CD4-positive, alpha-beta memory T cell (primary cell): ENCODE data around the gene GUCD1. TPM values are rescaled to one million over a fixed set of nuclear protein-coding genes. Genes with fewer than 3 reads are reported as not detected.

Experiments used
- CTCF ChIA-PET: fragments of 350-600 bp; sonication (Branson Sonifier 250); formaldehyde crosslinking; loops from one replicate; lab custom pipeline; 2021; ENCODE audit warnings: inconsistent platforms; ENCODE audit not compliant: partially characterized antibody; lab: Charles Lee
- POLR2A ChIA-PET: fragments of 350-600 bp; sonication (Branson Sonifier 250); formaldehyde crosslinking; loops from one replicate; lab custom pipeline; 2021; ENCODE audit not compliant: partially characterized antibody; lab: Charles Lee
- DNase-seq, 5 donors: peaks; one replicate each; pipeline versions ENCODE4 v3.0.0 to v3.0.0-alpha.2; 2020 to 2022; ENCODE audit warnings: mixed read lengths in 1 of 5
- H3K27ac ChIP-seq: one replicate; pipeline ENCODE4 v1.7.0; 2013; ENCODE audit warnings: low read depth, low read length
- H3K27me3 ChIP-seq: 2 replicates; pipeline ENCODE4 v1.7.0; 2013; ENCODE audit warnings: mild to moderate bottlenecking, low read length, moderate library complexity; ENCODE audit not compliant: insufficient read depth
- H3K36me3 ChIP-seq: 2 replicates; pipeline ENCODE4 v1.7.0; 2013; ENCODE audit warnings: mild to moderate bottlenecking, low read length, moderate library complexity; ENCODE audit not compliant: insufficient read depth
- H3K4me1 ChIP-seq: 2 replicates; pipeline ENCODE4 v1.7.0; 2013; ENCODE audit warnings: mild to moderate bottlenecking, low read length, moderate library complexity; ENCODE audit not compliant: insufficient read depth
- H3K4me3 ChIP-seq, 2 donors: one replicate each; pipeline ENCODE4 v1.7.0; 2013; ENCODE audit warnings: low read length in 2 of 2, mild to moderate bottlenecking in 1 of 2
- H3K9me3 ChIP-seq, 2 donors: one replicate each; pipeline ENCODE4 v1.7.0; 2013; ENCODE audit warnings: low read length in 2 of 2, control low read depth in 1 of 2; ENCODE audit not compliant: control insufficient read depth in 1 of 2
- H3K27ac Mint-ChIP-seq, 7 donors: one replicate each; pipeline ENCODE4 v1.8.0; 2020 to 2021; ENCODE audit warnings: mixed read lengths in 7 of 7, mild to moderate bottlenecking in 6 of 7, inconsistent platforms in 3 of 7, moderate library complexity in 3 of 7
- H3K27me3 Mint-ChIP-seq, 2 donors: one replicate each; pipeline ENCODE4 v1.8.0; 2020 to 2021; ENCODE audit warnings: mixed read lengths in 2 of 2
- H3K36me3 Mint-ChIP-seq, 2 donors: one replicate each; pipeline ENCODE4 v1.8.0; 2020 to 2021; ENCODE audit warnings: mixed read lengths in 2 of 2, inconsistent platforms in 1 of 2, mild to moderate bottlenecking in 1 of 2
- H3K4me1 Mint-ChIP-seq, 4 donors: one replicate each; pipeline ENCODE4 v1.8.0; 2020 to 2021; ENCODE audit warnings: mixed read lengths in 4 of 4, mild to moderate bottlenecking in 1 of 4
- H3K4me3 Mint-ChIP-seq, 8 donors: one replicate each; pipeline ENCODE4 v1.8.0; 2020 to 2021; ENCODE audit warnings: mixed read lengths in 8 of 8, mild to moderate bottlenecking in 7 of 8, moderate library complexity in 6 of 8, inconsistent platforms in 3 of 8
- H3K9me3 Mint-ChIP-seq, 8 donors: one replicate each; pipeline ENCODE4 v1.8.0; 2020 to 2021; ENCODE audit warnings: mixed read lengths in 8 of 8, mild to moderate bottlenecking in 5 of 8, inconsistent platforms in 3 of 8, moderate library complexity in 1 of 8
- intact Hi-C: fragments of 100-400 bp; cut with micrococcal nuclease; formaldehyde crosslinking; loops from one replicate; pipeline ENCODE4 v1.15.1; 2023
- polyA plus RNA-seq, 2 donors: library from polyadenylated mRNA; unstranded; fragments of 300-500 nt; fragmentation: Illumina TruSeq; gene quantifications; one replicate each; pipeline ENCODE4 v1.2.3, GENCODE V29; 2021
- total RNA-seq, 2 experiments: library from RNA; stranded (reverse); gene quantifications; one replicate each; pipeline ENCODE4 v1.2.3, GENCODE V29; 2021

Gene GUCD1
- total and polyA plus RNA-seq, 4 experiments from 2014 or later = 44.2 to 65.5 (median 56.1) TPM

- CTCF ChIA-PET = interaction anchor here (1.0 to 2.2 kb wide), 8 partner anchors 10 to 371 kb away, joined by 3 to 8 read pairs (median 4); partner anchors contain the start of gene ADORA2A
- no peak overlapping the region for H3K4me3 Mint-ChIP-seq
- POLR2A ChIA-PET = interaction anchor here (1.3 kb wide), 1 partner anchor 97 kb away, joined by 3 read pairs; the partner anchor contains the start of gene ADORA2A
- Histone ChIP-seq H3K9me3 (no peaks in the 10 kb centered on the region), H3K36me3 (no peaks in the 10 kb centered on the region), H3K27me3 (no peaks in the 10 kb centered on the region), H3K4me3 (no peak overlapping the region), H3K27ac (no peak overlapping the region), H3K4me1 (peaks cover 7% of the 10 kb centered on the region)
- H3K9me3 Mint-ChIP-seq = no peaks in the 10 kb centered on the region
- peak overlapping the region in 1 of 7 donors; percentile 65 for H3K27ac Mint-ChIP-seq
- no peaks in the 10 kb centered on the region for H3K27me3 Mint-ChIP-seq
- peaks cover 8 to 12% (median 10%) of the 10 kb centered on the region in 4 donors for H3K4me1 Mint-ChIP-seq
- peak; percentile 68 to 79 (median 70) for DNase-seq
- H3K36me3 Mint-ChIP-seq = no peaks in the 10 kb centered on the region
- intact Hi-C loops = loop anchor here (1.0 to 10.0 kb wide), 3 partner anchors 104 to 541 kb away; partner anchors contain the start of gene GSTT2
Measured at GRCh38 chr22:24525416-24526037, 29.4 kb downstream of the GUCD1 start.

- H3K4me1 ChIP-seq = peaks cover 7% of the 10 kb centered on the region
- intact Hi-C loops = loop anchor here (10.0 kb wide), 1 partner anchor 539 kb away; the partner anchor contains the start of gene GSTT2
- no peaks in the 10 kb centered on the region for H3K36me3 ChIP-seq
- no peaks in the 10 kb centered on the region for H3K27me3 Mint-ChIP-seq
- no peaks in the 10 kb centered on the region for H3K27me3 ChIP-seq
- H3K4me3 ChIP-seq = no peak overlapping the region
- H3K9me3 ChIP-seq = no peaks in the 10 kb centered on the region
- DNase-seq = no peak
- no peaks in the 10 kb centered on the region for H3K9me3 Mint-ChIP-seq
- H3K27ac ChIP-seq = no peak overlapping the region
- ChIA-PET CTCF (interaction anchor here (1.1 to 3.5 kb wide), 3 partner anchors 89 to 101 kb away, joined by 3 to 38 read pairs (median 14); partner anchors contain the start of gene ADORA2A), POLR2A (no interaction called here)
- H3K4me3 Mint-ChIP-seq = no peak overlapping the region
- H3K4me1 Mint-ChIP-seq = peaks cover 8 to 12% (median 10%) of the 10 kb centered on the region in 4 donors
- no peaks in the 10 kb centered on the region for H3K36me3 Mint-ChIP-seq
- no peak overlapping the region for H3K27ac Mint-ChIP-seq
Measured at GRCh38 chr22:24523873-24524272, 31.1 kb downstream of the GUCD1 start.

GRCh38 chr22:24521791-24522245 lies 33.1 kb downstream of the GUCD1 start:
- Histone ChIP-seq H3K9me3 (no peaks in the 10 kb centered on the region), H3K27ac (no peak overlapping the region), H3K4me3 (no peak overlapping the region), H3K4me1 (peaks cover 7% of the 10 kb centered on the region), H3K27me3 (no peaks in the 10 kb centered on the region), H3K36me3 (no peaks in the 10 kb centered on the region)
- intact Hi-C loops = loop anchor here (10.0 kb wide), 1 partner anchor 537 kb away; the partner anchor contains the start of gene GSTT2
- no peak overlapping the region for H3K4me3 Mint-ChIP-seq
- ChIA-PET POLR2A (interaction anchor here (0.5 to 0.9 kb wide), 3 partner anchors 94 to 190 kb away, joined by 3 to 5 read pairs (median 3); partner anchors contain the start of gene ADORA2A), CTCF (interaction anchor here (1.0 to 3.5 kb wide), 11 partner anchors 8 to 237 kb away, joined by 3 to 38 read pairs (median 4); partner anchors contain the start of gene ADORA2A)
- peak overlapping the region in 2 of 7 donors; percentile 29 to 39 for H3K27ac Mint-ChIP-seq
- no peaks in the 10 kb centered on the region for H3K36me3 Mint-ChIP-seq
- DNase-seq = peak in 3 of 5 donors; percentile 20 to 21 (median 21)
- H3K9me3 Mint-ChIP-seq = no peaks in the 10 kb centered on the region
- no peaks in the 10 kb centered on the region for H3K27me3 Mint-ChIP-seq
- H3K4me1 Mint-ChIP-seq = peaks cover 8 to 12% (median 10%) of the 10 kb centered on the region in 4 donors

- no peaks in the 10 kb centered on the region for H3K27me3 Mint-ChIP-seq
- intact Hi-C loops = no loop called here
- no peaks in the 10 kb centered on the region for H3K4me1 ChIP-seq
- peaks cover 3 to 6% (median 4%) of the 10 kb centered on the region in 4 donors for H3K4me1 Mint-ChIP-seq
- H3K27ac Mint-ChIP-seq = no peak overlapping the region
- H3K4me3 Mint-ChIP-seq = no peak overlapping the region
- POLR2A ChIA-PET = no interaction called here
- no peaks in the 10 kb centered on the region for H3K36me3 ChIP-seq
- H3K9me3 ChIP-seq = no peaks in the 10 kb centered on the region
- no peak overlapping the region for H3K4me3 ChIP-seq
- CTCF ChIA-PET = interaction anchor here (0.8 kb wide), 1 partner anchor 8 kb away, joined by 3 read pairs; no protein-coding TSS in a partner anchor
- H3K27ac ChIP-seq = no peak overlapping the region
- no peaks in the 10 kb centered on the region for H3K36me3 Mint-ChIP-seq
- H3K27me3 ChIP-seq = no peaks in the 10 kb centered on the region
- no peak for DNase-seq
- no peaks in the 10 kb centered on the region for H3K9me3 Mint-ChIP-seq
Measured at GRCh38 chr22:24519496-24519895, 35.4 kb downstream of the GUCD1 start.

GRCh38 chr22:24518771-24519485 lies 36.0 kb downstream of the GUCD1 start:
- no peak overlapping the region for H3K4me3 ChIP-seq
- H3K27ac ChIP-seq = no peak overlapping the region
- peak overlapping the region in 1 of 7 donors; percentile 6 for H3K27ac Mint-ChIP-seq
- DNase-seq = no peak
- POLR2A ChIA-PET = interaction anchor here (1.6 kb wide), 1 partner anchor 97 kb away, joined by 3 read pairs; no protein-coding TSS in a partner anchor
- intact Hi-C loops = no loop called here
- H3K36me3 Mint-ChIP-seq = no peaks in the 10 kb centered on the region
- H3K27me3 ChIP-seq = no peaks in the 10 kb centered on the region
- H3K36me3 ChIP-seq = no peaks in the 10 kb centered on the region
- peaks cover 3 to 6% (median 4%) of the 10 kb centered on the region in 4 donors for H3K4me1 Mint-ChIP-seq
- H3K9me3 ChIP-seq = no peaks in the 10 kb centered on the region
- H3K4me3 Mint-ChIP-seq = no peak overlapping the region
- H3K27me3 Mint-ChIP-seq = no peaks in the 10 kb centered on the region
- CTCF ChIA-PET = interaction anchor here (0.8 kb wide), 1 partner anchor 9 kb away, joined by 3 read pairs; no protein-coding TSS in a partner anchor
- no peaks in the 10 kb centered on the region for H3K4me1 ChIP-seq
- H3K9me3 Mint-ChIP-seq = no peaks in the 10 kb centered on the region

GRCh38 chr22:24518228-24518627 lies 36.7 kb downstream of the GUCD1 start:
- no peaks in the 10 kb centered on the region for H3K27me3 ChIP-seq
- ChIA-PET POLR2A (interaction anchor here (1.6 kb wide), 1 partner anchor 97 kb away, joined by 3 read pairs; no protein-coding TSS in a partner anchor), CTCF (interaction anchor here (1.0 kb wide), 1 partner anchor 12 kb away, joined by 3 read pairs; no protein-coding TSS in a partner anchor)
- H3K4me3 Mint-ChIP-seq = no peak overlapping the region
- no peaks in the 10 kb centered on the region for H3K4me1 ChIP-seq
- no peak for DNase-seq
- no peak overlapping the region for H3K27ac Mint-ChIP-seq
- intact Hi-C loops = no loop called here
- H3K36me3 Mint-ChIP-seq = no peaks in the 10 kb centered on the region
- H3K36me3 ChIP-seq = no peaks in the 10 kb centered on the region
- H3K27ac ChIP-seq = no peak overlapping the region
- H3K4me3 ChIP-seq = no peak overlapping the region
- no peaks in the 10 kb centered on the region for H3K9me3 Mint-ChIP-seq
- H3K4me1 Mint-ChIP-seq = peaks cover 3 to 6% (median 4%) of the 10 kb centered on the region in 4 donors
- H3K27me3 Mint-ChIP-seq = no peaks in the 10 kb centered on the region
- H3K9me3 ChIP-seq = no peaks in the 10 kb centered on the region
